ENCODE data around the gene TNFSF10. TPM values are rescaled to one million over a fixed set of nuclear protein-coding genes. Genes with fewer than 3 reads are reported as not detected.
A peak's percentile ranks its signal among the peaks of the same experiment; 100 is the strongest.

The TNFSF10 gene
- total and polyA plus RNA-seq, 2 donors (not counting 1 experiment from before 2014, with no cell fraction given), result 16.4 to 21.0 TPM

DNA sequence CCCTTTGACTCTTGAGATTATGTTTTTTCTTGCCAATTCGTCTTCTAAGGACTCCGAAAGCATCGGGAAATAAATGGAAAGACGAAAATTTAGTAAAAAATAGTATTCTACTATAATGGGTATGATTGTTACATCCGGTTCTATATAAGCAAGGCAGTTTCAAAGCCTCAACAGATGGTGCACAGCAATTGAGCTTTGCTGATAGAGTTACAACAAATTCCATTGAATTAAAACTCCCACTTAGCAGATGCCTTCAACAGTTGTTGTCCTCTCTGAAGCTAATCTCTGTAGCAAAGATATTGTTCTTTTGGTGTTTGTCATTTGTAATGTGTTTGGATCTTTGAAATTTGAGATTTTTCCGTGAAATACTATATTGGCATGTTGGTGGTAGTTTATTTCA lies 58.9 kb downstream of the TNFSF10 start:
- Mint-ChIP-seq H3K27me3 (peaks cover 26% of the 10 kb centered on the region), H3K9me3 (ENCODE audit: insufficient read depth) (peaks cover 1% of the 10 kb centered on the region), H3K4me3 (no peak overlapping the region), H3K27ac (no peak overlapping the region), H3K4me1 (no peaks in the 10 kb centered on the region)
- POLR2A ChIA-PET, result no interaction called here
- no peak for TF ChIP-seq EZH2 (IDR thresholded peaks at IDR 0.05; ENCODE audit: borderline replicate concordance, insufficient read depth, low read depth, low read length, poor library complexity, severe bottlenecking)
- TF ChIP-seq, protein P1, sequence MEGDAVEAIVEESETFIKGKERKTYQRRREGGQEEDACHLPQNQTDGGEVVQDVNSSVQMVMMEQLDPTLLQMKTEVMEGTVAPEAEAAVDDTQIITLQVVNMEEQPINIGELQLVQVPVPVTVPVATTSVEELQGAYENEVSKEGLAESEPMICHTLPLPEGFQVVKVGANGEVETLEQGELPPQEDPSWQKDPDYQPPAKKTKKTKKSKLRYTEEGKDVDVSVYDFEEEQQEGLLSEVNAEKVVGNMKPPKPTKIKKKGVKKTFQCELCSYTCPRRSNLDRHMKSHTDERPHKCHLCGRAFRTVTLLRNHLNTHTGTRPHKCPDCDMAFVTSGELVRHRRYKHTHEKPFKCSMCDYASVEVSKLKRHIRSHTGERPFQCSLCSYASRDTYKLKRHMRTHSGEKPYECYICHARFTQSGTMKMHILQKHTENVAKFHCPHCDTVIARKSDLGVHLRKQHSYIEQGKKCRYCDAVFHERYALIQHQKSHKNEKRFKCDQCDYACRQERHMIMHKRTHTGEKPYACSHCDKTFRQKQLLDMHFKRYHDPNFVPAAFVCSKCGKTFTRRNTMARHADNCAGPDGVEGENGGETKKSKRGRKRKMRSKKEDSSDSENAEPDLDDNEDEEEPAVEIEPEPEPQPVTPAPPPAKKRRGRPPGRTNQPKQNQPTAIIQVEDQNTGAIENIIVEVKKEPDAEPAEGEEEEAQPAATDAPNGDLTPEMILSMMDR (IDR thresholded peaks at IDR 0.05), result no peak
- DNase-seq (no peak), ATAC-seq (ENCODE audit: low read depth) (no peak)
- H3K4me1 ChIP-seq (ENCODE audit: control insufficient read depth in 2 of 2, insufficient read depth in 2 of 2, low read length in 2 of 2), result no peaks in the 10 kb centered on the region
- H3K4me2 ChIP-seq (replicated peaks; ENCODE audit: low read depth, low read length, poor library complexity, severe bottlenecking), result no peak overlapping the region
- no peak overlapping the region for H3K9ac ChIP-seq (ENCODE audit: low read length)
- H3K9me3 ChIP-seq (ENCODE audit: control extremely low read depth in 1 of 3, control insufficient read depth in 2 of 3, insufficient read depth in 1 of 3, low read length in 2 of 3), result no peaks in the 10 kb centered on the region
- no peaks in the 10 kb centered on the region for H3K36me3 ChIP-seq (replicated peaks in 1 of 2; ENCODE audit: control extremely low read depth in 1 of 2, control insufficient read depth in 1 of 2, extremely low read depth in 1 of 2, insufficient read depth in 2 of 2, low read length in 1 of 2)
- H2AFZ ChIP-seq (ENCODE audit: insufficient read depth, low read depth, low read length, poor library complexity, severe bottlenecking), result no peak overlapping the region
- CTCF ChIA-PET, result interaction anchor here (0.6 to 1.5 kb wide), 2 partner anchors 13 to 612 kb away, joined by 4 to 6 read pairs; no protein-coding TSS in a partner anchor
- H3K27ac ChIP-seq (ENCODE audit: low read length in 2 of 2), result no peak overlapping the region
- H3K4me3 ChIP-seq (ENCODE audit: control extremely low read depth in 1 of 5, extremely low read depth in 1 of 5, insufficient read depth in 1 of 5, low read depth in 2 of 5, low read length in 4 of 5), result no peak overlapping the region
- intact Hi-C loops (cut with micrococcal nuclease), result no loop called here
- no peaks in the 10 kb centered on the region for H3K79me2 ChIP-seq (ENCODE audit: control insufficient read depth, insufficient read depth, low read length)
- H3K27me3 ChIP-seq (replicated peaks in 1 of 4; ENCODE audit: control extremely low read depth in 1 of 4, control insufficient read depth in 3 of 4, insufficient read depth in 4 of 4, low read length in 3 of 4), result peaks cover 0 to 3% (median 0%) of the 10 kb centered on the region in 4 experiments
- no peaks in the 10 kb centered on the region for H4K20me1 ChIP-seq (ENCODE audit: control insufficient read depth, insufficient read depth, low read length, poor library complexity, severe bottlenecking)
- no CpG with 5 or more reads among the region's 6 CpGs for WGBS (ENCODE audit: insufficient coverage)

DNA sequence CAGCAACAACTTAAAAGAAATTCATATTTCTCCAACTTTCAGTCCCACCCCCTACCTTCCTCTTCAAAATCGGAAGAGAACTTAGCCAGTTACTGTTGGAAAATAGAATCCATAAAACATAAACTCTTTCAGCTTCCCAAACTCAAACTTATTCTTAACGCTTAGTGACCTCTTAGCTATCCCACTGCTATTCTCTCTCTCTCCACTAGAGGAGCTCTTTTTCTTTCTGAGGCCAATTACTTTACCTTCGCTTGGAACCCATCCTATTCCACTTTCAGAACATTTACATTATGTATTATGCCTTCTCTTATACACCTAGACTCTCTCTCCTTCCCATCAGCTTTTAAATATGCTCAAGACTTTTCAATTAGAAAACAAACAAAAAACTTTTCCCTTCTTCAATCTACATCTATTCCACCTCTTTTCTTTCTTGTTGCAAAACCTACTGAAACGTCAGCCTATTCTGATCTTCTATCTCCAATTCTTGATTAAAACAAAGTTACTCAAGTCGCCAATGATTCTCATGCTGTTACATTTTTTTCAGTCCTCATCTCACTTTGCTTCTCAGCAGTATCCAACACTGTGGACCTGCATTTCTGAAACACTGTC lies 61.6 kb downstream of the TNFSF10 start:
- no peak overlapping the region for H3K4me3 ChIP-seq (ENCODE audit: control extremely low read depth in 1 of 5, extremely low read depth in 1 of 5, insufficient read depth in 1 of 5, low read depth in 2 of 5, low read length in 4 of 5)
- no peaks in the 10 kb centered on the region for H3K36me3 ChIP-seq (replicated peaks in 1 of 2; ENCODE audit: control extremely low read depth in 1 of 2, control insufficient read depth in 1 of 2, extremely low read depth in 1 of 2, insufficient read depth in 2 of 2, low read length in 1 of 2)
- H3K4me2 ChIP-seq (replicated peaks; ENCODE audit: low read depth, low read length, poor library complexity, severe bottlenecking), result no peak overlapping the region
- no peak overlapping the region for H2AFZ ChIP-seq (ENCODE audit: insufficient read depth, low read depth, low read length, poor library complexity, severe bottlenecking)
- no peaks in the 10 kb centered on the region for H3K9me3 ChIP-seq (ENCODE audit: control extremely low read depth in 1 of 3, control insufficient read depth in 2 of 3, insufficient read depth in 1 of 3, low read length in 2 of 3)
- no peak overlapping the region for H3K9ac ChIP-seq (ENCODE audit: low read length)
- ATAC-seq (ENCODE audit: low read depth) (no peak), DNase-seq (peak; percentile 46)
- H4K20me1 ChIP-seq (ENCODE audit: control insufficient read depth, insufficient read depth, low read length, poor library complexity, severe bottlenecking), result no peaks in the 10 kb centered on the region
- H3K27me3 ChIP-seq (replicated peaks in 1 of 4; ENCODE audit: control extremely low read depth in 1 of 4, control insufficient read depth in 3 of 4, insufficient read depth in 4 of 4, low read length in 3 of 4), result peaks cover 0 to 5% (median 0%) of the 10 kb centered on the region in 4 experiments
- H3K4me3 Mint-ChIP-seq, result no peak overlapping the region
- no peak overlapping the region for H3K27ac Mint-ChIP-seq
- peaks cover under 1% of the 10 kb centered on the region for H3K9me3 Mint-ChIP-seq (ENCODE audit: insufficient read depth)
- POLR2A ChIA-PET, result no interaction called here
- 51% methylated on average over 5 of the region's 5 CpGs for WGBS (ENCODE audit: insufficient coverage)
- H3K27me3 Mint-ChIP-seq, result peaks cover 12% of the 10 kb centered on the region
- H3K4me1 Mint-ChIP-seq, result no peaks in the 10 kb centered on the region
- H3K79me2 ChIP-seq (ENCODE audit: control insufficient read depth, insufficient read depth, low read length), result no peaks in the 10 kb centered on the region
- CTCF ChIA-PET, result interaction anchor here (0.7 to 3.7 kb wide), 21 partner anchors 9 to 228 kb away, joined by 3 to 36 read pairs (median 4); no protein-coding TSS in a partner anchor
- TF ChIP-seq, protein P1 (IDR thresholded peaks at IDR 0.05), result peak; percentile 100
- TF ChIP-seq EZH2 (IDR thresholded peaks at IDR 0.05; ENCODE audit: borderline replicate concordance, insufficient read depth, low read depth, low read length, poor library complexity, severe bottlenecking), result no peak
- intact Hi-C loops (cut with micrococcal nuclease), result loop anchor here (1.0 kb wide), 2 partner anchors 16 to 162 kb away; no protein-coding TSS in a partner anchor
- H3K27ac ChIP-seq (ENCODE audit: low read length in 2 of 2), result no peak overlapping the region
- H3K4me1 ChIP-seq (ENCODE audit: control insufficient read depth in 2 of 2, insufficient read depth in 2 of 2, low read length in 2 of 2), result no peaks in the 10 kb centered on the region
